NCI-H1436 (cell line): ENCODE measurements around the gene KRTCAP3.

Experiments used
- DNase-seq: peaks from one replicate; lab custom pipeline; 2025; lab: John Stamatoyannopoulos, UW

Gene KRTCAP3

GRCh38 chr2:27441226-27441926, 805 bp upstream of the KRTCAP3 start:
- DNase-seq, result no peak

GRCh38 chr2:27442920-27443282, 720 bp downstream of the KRTCAP3 start:
- DNase-seq, result no peak

- no peak for DNase-seq
Measured at GRCh38 chr2:27445155-27445554, 3.0 kb downstream of the KRTCAP3 start.

- no peak for DNase-seq
Measured at GRCh38 chr2:27445615-27446014, 3.4 kb downstream of the KRTCAP3 start.

- no peak for DNase-seq
Measured at GRCh38 chr2:27446057-27446456, 3.9 kb downstream of the KRTCAP3 start.

- DNase-seq, result no peak
Measured at GRCh38 chr2:27448381-27448780, 6.2 kb downstream of the KRTCAP3 start.

- DNase-seq, result no peak
Measured at GRCh38 chr2:27451095-27451494, 8.9 kb downstream of the KRTCAP3 start.

- no peak for DNase-seq
Measured at GRCh38 chr2:27453968-27454367, 11.8 kb downstream of the KRTCAP3 start.

GRCh38 chr2:27461118-27461517, 18.9 kb downstream of the KRTCAP3 start:
- DNase-seq, result no peak

GRCh38 chr2:27464443-27464842, 22.3 kb downstream of the KRTCAP3 start:
- no peak for DNase-seq

- no peak for DNase-seq
Measured at GRCh38 chr2:27471961-27472360, 29.8 kb downstream of the KRTCAP3 start.

GRCh38 chr2:27485496-27485895, 43.3 kb downstream of the KRTCAP3 start:
- no peak for DNase-seq

GRCh38 chr2:27489118-27489497, 46.9 kb downstream of the KRTCAP3 start:
- peak; percentile 25 for DNase-seq

GRCh38 chr2:27489498-27490397, 47.6 kb downstream of the KRTCAP3 start, which contains the start of gene IFT172:
Gene IFT172, minus strand, starts transcription at chr2:27489743. Its CDS starts 90 bp downstream, at chr2:27489653.
- peak; percentile 99 for DNase-seq

- no peak for DNase-seq
Measured at GRCh38 chr2:27492557-27492956, 50.4 kb downstream of the KRTCAP3 start.

GRCh38 chr2:27493948-27494283, 51.7 kb downstream of the KRTCAP3 start:
- DNase-seq, result no peak
